Keratinocyte (primary cell): Measurements from ENCODE around the gene PPARD. TPM values are rescaled to one million over a fixed set of nuclear protein-coding genes. Genes with fewer than 3 reads are reported as not detected.

Source experiments
- DNase-seq: peaks from one replicate; pipeline ENCODE4 v3.0.0-alpha.2; 2011; ENCODE audit warnings: low read depth, missing footprints, low spot score
- FAIRE-seq: peaks from 2 replicates; lab custom pipeline; 2011; peaks lifted over from hg19 to GRCh38; lab: Jason Lieb, UNC
- H2AFZ ChIP-seq: 2 replicates; pipeline ENCODE4 v1.6.0; 2012; ENCODE audit warnings: low read length, control low read depth, inconsistent platforms; ENCODE audit not compliant: control insufficient read depth
- H3K27ac ChIP-seq: 2 replicates; pipeline ENCODE4 v1.5.1; 2011; ENCODE audit warnings: low read length; ENCODE audit not compliant: control insufficient read depth, insufficient read depth
- H3K27me3 ChIP-seq: 3 replicates; pipeline ENCODE4 v1.6.0; 2011; ENCODE audit warnings: low read length; ENCODE audit not compliant: control insufficient read depth, insufficient read depth; ENCODE audit errors: extremely low read depth
- H3K36me3 ChIP-seq, 2 experiments: 2 replicates in 1 of 2; 3 replicates in 1 of 2; pipeline ENCODE4 v1.5.1; 2011; ENCODE audit warnings: low read length in 2 of 2, mild to moderate bottlenecking in 1 of 2; ENCODE audit not compliant: control insufficient read depth in 2 of 2, insufficient read depth in 2 of 2; ENCODE audit errors: extremely low read depth in 1 of 2
- H3K4me1 ChIP-seq: 3 replicates; pipeline ENCODE4 v1.5.1; 2011; ENCODE audit warnings: low read length; ENCODE audit not compliant: control insufficient read depth, insufficient read depth; ENCODE audit errors: extremely low read depth
- H3K4me2 ChIP-seq: 3 replicates; pipeline ENCODE4 v1.6.0; 2011; ENCODE audit warnings: low read depth, low read length; ENCODE audit not compliant: control insufficient read depth, insufficient read depth; ENCODE audit errors: extremely low read depth
- H3K4me3 ChIP-seq, 3 experiments: fragments of 200-600 bp in 1 of 3; sonication (generic) in 1 of 3; 2 replicates in 2 of 3; 3 replicates in 1 of 3; pipeline ENCODE4 v1.5.1; 2011 to 2016; ENCODE audit warnings: low read length in 3 of 3, mild to moderate bottlenecking in 3 of 3, control low read depth in 2 of 3, inconsistent platforms in 1 of 3, low read depth in 1 of 3, mixed read lengths in 1 of 3, mixed run types in 1 of 3, moderate library complexity in 1 of 3; ENCODE audit not compliant: control insufficient read depth in 2 of 3, insufficient read depth in 2 of 3; ENCODE audit errors: extremely low read depth in 1 of 3
- H3K79me2 ChIP-seq: 2 replicates; pipeline ENCODE4 v1.6.0; 2012; ENCODE audit warnings: low read length; ENCODE audit not compliant: control insufficient read depth, insufficient read depth
- H3K9ac ChIP-seq: 3 replicates; pipeline ENCODE4 v1.6.0; 2011; ENCODE audit warnings: low read length; ENCODE audit not compliant: control insufficient read depth, insufficient read depth; ENCODE audit errors: extremely low read depth
- H3K9me1 ChIP-seq: 3 replicates; pipeline ENCODE4 v1.6.0; 2011; ENCODE audit warnings: low read length; ENCODE audit not compliant: control insufficient read depth, insufficient read depth; ENCODE audit errors: extremely low read depth
- H3K9me3 ChIP-seq: 2 replicates; pipeline ENCODE4 v1.5.1; 2012; ENCODE audit warnings: low read depth, low read length; ENCODE audit not compliant: control insufficient read depth
- H4K20me1 ChIP-seq: 3 replicates; pipeline ENCODE4 v1.6.0; 2011; ENCODE audit warnings: low read length; ENCODE audit not compliant: control insufficient read depth, insufficient read depth; ENCODE audit errors: extremely low read depth
- EZH2 ChIP-seq: IDR thresholded peaks from one replicate; pipeline ENCODE4 v1.6.1; 2012; ENCODE audit warnings: inconsistent platforms, mild to moderate bottlenecking, low read length, moderate library complexity
- dilution Hi-C: fragments of 300-500 bp; cut with MboI; formaldehyde crosslinking; loops from one replicate; pipeline ENCODE4 v1.7.0; 2020; ENCODE audit warnings: low sequenced_read_pairs; ENCODE audit not compliant: extremely low pct_ligation_motif_present
- polyA plus RNA-seq, 5 experiments: library from polyadenylated mRNA; depleted of rRNA in 3 of 5; stranded (reverse) in 3 of 5; stranded (forward) in 1 of 5; unstranded in 1 of 5; fragments of >200 nt; gene quantifications; 1 replicate in 1 of 5; 2 replicates in 3 of 5; 3 replicates in 1 of 5; pipeline versions ENCODE4 v1.2.1 to v1.2.3, GENCODE V29; 2011 to 2012; ENCODE audit warnings: missing spikeins in 2 of 5, low read depth in 1 of 5, low replicate concordance in 1 of 5
- TF ChIP-seq, protein P1 (sequence below), 3 experiments: IDR thresholded peaks in 1 of 3; conservative IDR thresholded peaks in 1 of 3; optimal IDR thresholded peaks in 1 of 3; 2 replicates in 2 of 3; 3 replicates in 1 of 3; pipeline versions ENCODE3 to v1.5.1; 2011; ENCODE audit warnings: low read length in 3 of 3, mild to moderate bottlenecking in 3 of 3, moderate library complexity in 2 of 3, control low read depth in 1 of 3, inconsistent platforms in 1 of 3; ENCODE audit not compliant: insufficient read depth in 2 of 3; ENCODE audit errors: extremely low read depth in 1 of 3

PPARD gene
- polyA plus RNA-seq, 1 donor (not counting 4 experiments of a cell fraction or from before 2014, with no cell fraction given), result 15.1 TPM

DNA sequence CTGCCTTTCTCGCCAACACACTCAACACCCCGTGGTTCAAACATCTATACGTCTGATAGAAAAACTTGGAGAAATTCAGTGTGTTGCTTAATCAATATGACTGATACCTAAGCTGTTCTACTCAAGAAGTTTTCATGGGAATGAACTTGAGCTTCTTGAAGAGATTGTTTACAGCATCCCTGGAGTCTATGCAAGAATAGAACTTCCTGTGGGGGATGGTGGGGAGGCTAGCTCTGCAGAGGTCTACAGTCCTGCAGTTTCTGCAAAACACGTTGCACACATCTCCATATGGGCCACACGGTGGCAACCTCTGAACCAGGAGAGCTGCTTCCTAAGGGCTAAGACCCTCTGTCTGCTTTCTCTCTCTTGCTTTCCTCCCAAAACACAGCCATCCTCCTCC lies 77.1 kb downstream of the PPARD start:
- TF ChIP-seq EZH2, result no peak
- TF ChIP-seq, protein P1, sequence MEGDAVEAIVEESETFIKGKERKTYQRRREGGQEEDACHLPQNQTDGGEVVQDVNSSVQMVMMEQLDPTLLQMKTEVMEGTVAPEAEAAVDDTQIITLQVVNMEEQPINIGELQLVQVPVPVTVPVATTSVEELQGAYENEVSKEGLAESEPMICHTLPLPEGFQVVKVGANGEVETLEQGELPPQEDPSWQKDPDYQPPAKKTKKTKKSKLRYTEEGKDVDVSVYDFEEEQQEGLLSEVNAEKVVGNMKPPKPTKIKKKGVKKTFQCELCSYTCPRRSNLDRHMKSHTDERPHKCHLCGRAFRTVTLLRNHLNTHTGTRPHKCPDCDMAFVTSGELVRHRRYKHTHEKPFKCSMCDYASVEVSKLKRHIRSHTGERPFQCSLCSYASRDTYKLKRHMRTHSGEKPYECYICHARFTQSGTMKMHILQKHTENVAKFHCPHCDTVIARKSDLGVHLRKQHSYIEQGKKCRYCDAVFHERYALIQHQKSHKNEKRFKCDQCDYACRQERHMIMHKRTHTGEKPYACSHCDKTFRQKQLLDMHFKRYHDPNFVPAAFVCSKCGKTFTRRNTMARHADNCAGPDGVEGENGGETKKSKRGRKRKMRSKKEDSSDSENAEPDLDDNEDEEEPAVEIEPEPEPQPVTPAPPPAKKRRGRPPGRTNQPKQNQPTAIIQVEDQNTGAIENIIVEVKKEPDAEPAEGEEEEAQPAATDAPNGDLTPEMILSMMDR (optimal IDR thresholded peaks at IDR 0.05 in 1 of 3, IDR thresholded peaks at IDR 0.05 in 1 of 3, conservative IDR thresholded peaks at IDR 0.05 in 1 of 3; ENCODE audit: extremely low read depth in 1 of 3, insufficient read depth in 2 of 3, low read length in 3 of 3), result peak in 1 of 3 experiments; percentile 9
- Histone ChIP-seq H3K36me3 (peaks cover 35 to 38% of the 10 kb centered on the region in 2 experiments), H3K4me2 (no peak overlapping the region), H3K9me1 (no peaks in the 10 kb centered on the region), H3K27me3 (no peaks in the 10 kb centered on the region), H2AFZ (no peak overlapping the region), H4K20me1 (peaks cover 5% of the 10 kb centered on the region), H3K4me3 (no peak overlapping the region), H3K9me3 (no peaks in the 10 kb centered on the region), H3K79me2 (peaks cover 5% of the 10 kb centered on the region), H3K27ac (no peak overlapping the region), H3K9ac (no peak overlapping the region), H3K4me1 (no peaks in the 10 kb centered on the region)
- dilution Hi-C loops, result no loop called here
- no peak for FAIRE-seq
- DNase-seq, result no peak

DNA sequence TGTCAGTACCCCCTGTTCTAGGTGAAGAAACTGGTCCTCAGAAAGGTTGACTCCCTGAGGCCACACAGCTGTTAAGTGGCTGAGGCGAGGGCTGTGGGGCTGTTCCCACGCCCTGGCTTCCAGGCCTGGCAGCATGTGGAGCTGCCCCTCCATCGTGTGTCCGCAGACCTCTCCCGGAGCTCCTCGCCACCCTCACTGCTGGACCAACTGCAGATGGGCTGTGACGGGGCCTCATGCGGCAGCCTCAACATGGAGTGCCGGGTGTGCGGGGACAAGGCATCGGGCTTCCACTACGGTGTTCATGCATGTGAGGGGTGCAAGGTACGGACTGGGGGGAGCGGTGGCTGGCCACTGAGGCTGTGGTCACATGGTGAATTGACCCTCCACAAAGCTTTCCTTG lies 77.6 kb downstream of the PPARD start:
- DNase-seq (no peak), FAIRE-seq (no peak)
- no peak overlapping the region for H3K9ac ChIP-seq
- peaks cover 3% of the 10 kb centered on the region for H3K79me2 ChIP-seq
- dilution Hi-C loops, result no loop called here
- no peaks in the 10 kb centered on the region for H3K9me3 ChIP-seq
- TF ChIP-seq, protein P1 (optimal IDR thresholded peaks at IDR 0.05 in 1 of 3, IDR thresholded peaks at IDR 0.05 in 1 of 3, conservative IDR thresholded peaks at IDR 0.05 in 1 of 3; ENCODE audit: extremely low read depth in 1 of 3, insufficient read depth in 2 of 3, low read length in 3 of 3), result no peak
- no peak for TF ChIP-seq EZH2
- no peak overlapping the region for H2AFZ ChIP-seq
- H3K4me3 ChIP-seq, result no peak overlapping the region
- H4K20me1 ChIP-seq, result peaks cover under 1% of the 10 kb centered on the region
- H3K27ac ChIP-seq, result no peak overlapping the region
- no peaks in the 10 kb centered on the region for H3K9me1 ChIP-seq
- H3K4me1 ChIP-seq, result peaks cover 4% of the 10 kb centered on the region
- H3K27me3 ChIP-seq, result no peaks in the 10 kb centered on the region
- no peak overlapping the region for H3K4me2 ChIP-seq
- H3K36me3 ChIP-seq, result peaks cover 35 to 39% of the 10 kb centered on the region in 2 experiments
